Epithelial cell of prostate (primary cell): Measurements from ENCODE around the gene WDR1.
A peak's percentile ranks its signal among the peaks of the same experiment; 100 is the strongest.

Source experiments
- DNase-seq: peaks from one replicate; pipeline ENCODE4 v3.0.0-alpha.2; 2011; ENCODE audit warnings: low read depth, low spot score
- H3K27ac ChIP-seq: fragments of 450-650 bp; 2 replicates; pipeline ENCODE4 v1.5.1; 2017; ENCODE audit warnings: mild to moderate bottlenecking

Gene WDR1

GRCh38 chr4:10102474-10103332 is 13.9 kb downstream of the WDR1 start:
- H3K27ac ChIP-seq: no peak overlapping the region

GRCh38 chr4:10101671-10102473 is 14.7 kb downstream of the WDR1 start:
- H3K27ac ChIP-seq: no peak overlapping the region
- no peak for DNase-seq

More at GRCh38 chr4:10102474-10103332, 13.9 kb downstream of the WDR1 start:
- no peak for DNase-seq

GRCh38 chr4:10100734-10101216 is 15.8 kb downstream of the WDR1 start:
- no peak for DNase-seq
- no peak overlapping the region for H3K27ac ChIP-seq

- DNase-seq: no peak
- no peak overlapping the region for H3K27ac ChIP-seq
Measured at GRCh38 chr4:10099499-10100325, 16.9 kb downstream of the WDR1 start.

GRCh38 chr4:10098780-10099160 is 17.8 kb downstream of the WDR1 start:
- H3K27ac ChIP-seq: no peak overlapping the region
- DNase-seq: no peak

- DNase-seq: no peak
- peak overlapping the region; percentile 86 for H3K27ac ChIP-seq
Measured at GRCh38 chr4:10097906-10098779, 18.5 kb downstream of the WDR1 start.

GRCh38 chr4:10096978-10097335 is 19.6 kb downstream of the WDR1 start:
- peak overlapping the region; percentile 86 for H3K27ac ChIP-seq
- no peak for DNase-seq

- H3K27ac ChIP-seq: peak overlapping the region; percentile 86
- DNase-seq: peak; percentile 85
Measured at GRCh38 chr4:10096201-10096977, 20.2 kb downstream of the WDR1 start.

GRCh38 chr4:10095296-10095991 is 21.2 kb downstream of the WDR1 start:
- H3K27ac ChIP-seq: peak overlapping the region; percentile 86
- DNase-seq: no peak

GRCh38 chr4:10094841-10095240 is 21.8 kb downstream of the WDR1 start:
- H3K27ac ChIP-seq: no peak overlapping the region
- no peak for DNase-seq

GRCh38 chr4:10093801-10094552 is 22.6 kb downstream of the WDR1 start:
- no peak for DNase-seq
- no peak overlapping the region for H3K27ac ChIP-seq

- H3K27ac ChIP-seq: no peak overlapping the region
Measured at GRCh38 chr4:10093271-10093621, 23.4 kb downstream of the WDR1 start.

GRCh38 chr4:10092481-10093270 is 23.9 kb downstream of the WDR1 start:
- H3K27ac ChIP-seq: no peak overlapping the region
- no peak for DNase-seq

More at GRCh38 chr4:10093271-10093621, 23.4 kb downstream of the WDR1 start:
- no peak for DNase-seq

- DNase-seq: no peak
Measured at GRCh38 chr4:10091531-10092181, 24.9 kb downstream of the WDR1 start.

GRCh38 chr4:10090467-10091250 is 25.9 kb downstream of the WDR1 start:
- H3K27ac ChIP-seq: no peak overlapping the region
- no peak for DNase-seq

More at GRCh38 chr4:10091531-10092181, 24.9 kb downstream of the WDR1 start:
- no peak overlapping the region for H3K27ac ChIP-seq
